ENCODE data around the gene PSORS1C2. TPM values are rescaled to one million over a fixed set of nuclear protein-coding genes. Genes with fewer than 3 reads are reported as not detected.
"Not testable (repeated sequence)": the region's sequence is repeated elsewhere in the genome, so short reads cannot be mapped to it uniquely, and the experiment has no call there.

PSORS1C2 gene
- total RNA-seq: not detected

- no peaks in the 10 kb centered on the region for H3K27me3 ChIP-seq (ENCODE audit: insufficient read depth, low read length)
Measured at GRCh38 chr6:31138982-31139381, at the start of gene PSORS1C2. Gene PSORS1C2 (minus strand): TSS chr6:31139066. CDS start chr6:31139026, 40 bp downstream.

GRCh38 chr6:31187780-31188194 lies 48.9 kb upstream of the PSORS1C2 start:
- H3K4me3 ChIP-seq (ENCODE audit: low read length): no peak overlapping the region
- H3K27me3 ChIP-seq (ENCODE audit: insufficient read depth, low read length): no peaks in the 10 kb centered on the region
- H3K9me3 ChIP-seq (ENCODE audit: low read depth, low read length): no peaks in the 10 kb centered on the region
- H3K4me1 ChIP-seq (ENCODE audit: insufficient read depth, low read length): no peaks in the 10 kb centered on the region

More at GRCh38 chr6:31138982-31139381, at the start of gene PSORS1C2:
- no peaks in the 10 kb centered on the region for H3K9me3 ChIP-seq (ENCODE audit: low read depth, low read length)
- H3K4me3 ChIP-seq (ENCODE audit: low read length): no peak within 1 kb of the TSS
- H3K4me1 ChIP-seq (ENCODE audit: insufficient read depth, low read length): peaks cover 5% of the 10 kb centered on the region

DNA sequence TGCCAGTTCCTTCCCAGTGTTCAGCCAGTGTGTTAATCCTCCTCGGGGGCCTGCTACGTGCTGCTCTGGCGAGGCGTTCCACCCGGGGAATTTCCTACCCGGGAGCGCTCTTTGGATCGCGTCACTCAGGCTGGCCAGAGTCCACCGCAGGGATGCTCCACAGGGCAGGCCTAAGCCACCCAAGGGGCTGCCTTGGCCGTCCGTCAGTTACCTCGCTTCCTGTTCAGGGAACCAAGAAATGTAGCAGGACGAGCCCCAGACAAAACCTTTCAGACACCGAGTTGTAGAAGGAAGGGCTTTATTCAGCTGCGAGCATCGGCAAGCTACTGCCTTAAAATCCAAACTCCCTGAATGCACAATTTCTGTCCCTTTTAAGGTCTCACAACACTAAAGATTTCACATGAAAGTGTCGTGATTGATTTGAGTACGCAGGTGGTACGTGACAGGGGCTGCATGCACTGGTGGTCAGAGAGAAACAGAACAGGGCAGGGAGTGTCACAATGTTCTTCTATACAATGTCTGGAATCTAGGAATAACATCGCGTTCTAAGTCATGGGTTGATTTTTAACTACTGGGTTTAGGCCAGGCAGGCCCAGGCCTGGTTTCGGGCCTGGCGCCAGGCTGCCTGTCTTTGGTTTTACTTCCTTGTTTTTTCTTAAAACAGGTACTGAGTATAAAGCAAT lies 47.3 kb upstream of the PSORS1C2 start:
- Histone ChIP-seq H3K9me3 (ENCODE audit: low read depth, low read length) (no peaks in the 10 kb centered on the region), H3K4me1 (ENCODE audit: insufficient read depth, low read length) (no peaks in the 10 kb centered on the region), H3K27me3 (ENCODE audit: insufficient read depth, low read length) (no peaks in the 10 kb centered on the region), H3K4me3 (ENCODE audit: low read length) (no peak overlapping the region)

DNA sequence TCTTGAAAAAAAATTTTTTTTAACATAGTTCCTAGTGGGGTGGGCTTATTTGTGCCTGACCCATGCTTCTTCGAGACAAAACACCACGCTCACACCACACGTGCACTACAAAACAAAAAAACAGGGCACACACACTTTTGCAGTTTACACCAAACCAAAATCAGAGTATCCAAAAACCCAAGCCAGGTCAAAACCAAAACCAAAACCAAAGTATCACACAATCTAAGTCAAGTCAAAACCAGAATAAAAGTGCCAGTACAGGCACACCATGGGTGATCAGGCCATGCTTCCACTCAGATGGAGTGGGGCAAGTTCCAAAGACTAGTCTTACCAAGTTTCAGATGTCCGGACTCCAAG lies 46.8 kb upstream of the PSORS1C2 start:
- H3K9me3 ChIP-seq (ENCODE audit: low read depth, low read length); H3K4me1 ChIP-seq (ENCODE audit: insufficient read depth, low read length); H3K27me3 ChIP-seq (ENCODE audit: insufficient read depth, low read length); H3K4me3 ChIP-seq (ENCODE audit: low read length): not testable (repeated sequence)

DNA sequence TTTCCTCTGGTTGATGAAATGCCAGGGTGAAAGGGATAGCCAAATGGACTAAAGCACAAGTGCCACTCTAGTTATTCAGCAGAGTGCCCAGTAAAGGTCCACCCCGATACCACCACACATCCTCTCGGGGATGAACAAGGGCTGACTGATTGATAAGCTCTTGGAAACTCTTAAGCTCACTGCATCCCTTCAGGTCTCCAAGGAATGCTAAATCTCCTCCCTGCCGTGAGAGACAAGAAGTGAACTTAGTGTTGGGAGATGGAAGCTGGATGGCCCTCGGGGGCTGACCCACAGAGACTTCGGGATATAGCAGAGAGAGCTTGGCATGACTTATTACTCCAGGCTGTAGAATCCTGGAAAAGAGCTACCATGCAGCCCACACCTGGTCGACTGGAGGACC lies 45.0 kb upstream of the PSORS1C2 start:
- not testable (repeated sequence) for H3K4me1 ChIP-seq (ENCODE audit: insufficient read depth, low read length); H3K4me3 ChIP-seq (ENCODE audit: low read length); H3K27me3 ChIP-seq (ENCODE audit: insufficient read depth, low read length); H3K9me3 ChIP-seq (ENCODE audit: low read depth, low read length)

DNA sequence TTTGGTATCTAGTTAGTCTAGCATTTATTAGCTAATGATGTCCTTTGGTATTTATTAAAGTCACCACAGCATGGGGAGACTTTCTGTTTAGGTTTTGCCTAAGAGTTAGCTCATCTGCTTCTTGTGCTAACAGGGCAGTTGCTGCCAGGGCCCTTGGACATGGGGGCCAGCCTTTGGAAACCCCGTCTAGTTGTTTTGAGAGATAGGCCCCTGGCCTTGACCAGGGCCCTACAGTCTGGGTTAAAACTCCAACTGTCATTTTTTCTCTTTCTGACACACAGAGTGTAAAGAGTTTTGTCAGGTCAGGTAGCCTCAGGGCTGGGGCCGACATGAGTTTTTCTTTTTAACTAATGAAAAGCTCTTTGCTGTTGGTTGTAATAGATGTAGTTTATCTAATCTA lies 44.4 kb upstream of the PSORS1C2 start:
- H3K4me1 ChIP-seq (ENCODE audit: insufficient read depth, low read length); H3K27me3 ChIP-seq (ENCODE audit: insufficient read depth, low read length); H3K9me3 ChIP-seq (ENCODE audit: low read depth, low read length); H3K4me3 ChIP-seq (ENCODE audit: low read length): not testable (repeated sequence)

GRCh38 chr6:31180500-31180899 lies 41.6 kb upstream of the PSORS1C2 start:
- Histone ChIP-seq H3K27me3 (ENCODE audit: insufficient read depth, low read length) (no peaks in the 10 kb centered on the region), H3K4me1 (ENCODE audit: insufficient read depth, low read length) (no peaks in the 10 kb centered on the region), H3K9me3 (ENCODE audit: low read depth, low read length) (no peaks in the 10 kb centered on the region), H3K4me3 (ENCODE audit: low read length) (peak overlapping the region; percentile 30)

DNA sequence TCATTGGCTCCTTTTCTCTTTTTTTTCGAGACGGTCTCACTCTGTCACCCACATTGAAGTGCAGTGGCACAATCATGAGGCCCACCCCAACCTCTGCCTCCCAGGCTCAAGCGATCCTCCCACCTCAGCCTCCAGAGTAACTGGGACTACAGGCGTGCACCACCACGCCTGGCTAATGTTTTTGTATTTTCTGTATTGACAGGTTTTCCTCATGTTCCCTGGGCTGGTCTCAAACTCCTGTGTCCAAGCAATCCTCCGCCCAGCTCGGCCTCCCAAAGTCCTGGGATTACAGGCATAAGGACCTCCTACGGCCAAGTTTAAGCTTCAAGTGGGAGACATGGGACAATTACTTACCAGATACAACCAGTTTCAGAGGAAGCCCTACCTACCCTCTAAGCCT lies 41.0 kb upstream of the PSORS1C2 start:
- no peak overlapping the region for H3K4me3 ChIP-seq (ENCODE audit: low read length)
- H3K27me3 ChIP-seq (ENCODE audit: insufficient read depth, low read length): no peaks in the 10 kb centered on the region
- no peaks in the 10 kb centered on the region for H3K9me3 ChIP-seq (ENCODE audit: low read depth, low read length)
- no peaks in the 10 kb centered on the region for H3K4me1 ChIP-seq (ENCODE audit: insufficient read depth, low read length)

DNA sequence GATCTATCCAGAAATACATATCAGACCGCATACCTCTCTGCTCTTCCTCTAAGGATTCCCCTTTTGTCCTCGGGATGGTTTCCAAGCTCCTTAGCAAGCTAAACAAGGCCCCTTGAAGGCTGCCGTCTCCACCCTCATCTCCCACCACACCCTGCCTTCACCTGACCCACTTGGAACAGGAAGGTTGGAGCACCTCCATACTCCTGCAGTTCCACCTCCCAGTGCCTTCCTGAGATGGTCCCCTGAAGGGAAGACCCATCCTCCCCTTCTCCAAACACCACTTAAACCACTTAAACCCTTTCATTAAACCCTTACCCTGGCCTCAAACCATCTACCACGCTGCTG lies 40.1 kb upstream of the PSORS1C2 start:
- H3K27me3 ChIP-seq (ENCODE audit: insufficient read depth, low read length): no peaks in the 10 kb centered on the region

DNA sequence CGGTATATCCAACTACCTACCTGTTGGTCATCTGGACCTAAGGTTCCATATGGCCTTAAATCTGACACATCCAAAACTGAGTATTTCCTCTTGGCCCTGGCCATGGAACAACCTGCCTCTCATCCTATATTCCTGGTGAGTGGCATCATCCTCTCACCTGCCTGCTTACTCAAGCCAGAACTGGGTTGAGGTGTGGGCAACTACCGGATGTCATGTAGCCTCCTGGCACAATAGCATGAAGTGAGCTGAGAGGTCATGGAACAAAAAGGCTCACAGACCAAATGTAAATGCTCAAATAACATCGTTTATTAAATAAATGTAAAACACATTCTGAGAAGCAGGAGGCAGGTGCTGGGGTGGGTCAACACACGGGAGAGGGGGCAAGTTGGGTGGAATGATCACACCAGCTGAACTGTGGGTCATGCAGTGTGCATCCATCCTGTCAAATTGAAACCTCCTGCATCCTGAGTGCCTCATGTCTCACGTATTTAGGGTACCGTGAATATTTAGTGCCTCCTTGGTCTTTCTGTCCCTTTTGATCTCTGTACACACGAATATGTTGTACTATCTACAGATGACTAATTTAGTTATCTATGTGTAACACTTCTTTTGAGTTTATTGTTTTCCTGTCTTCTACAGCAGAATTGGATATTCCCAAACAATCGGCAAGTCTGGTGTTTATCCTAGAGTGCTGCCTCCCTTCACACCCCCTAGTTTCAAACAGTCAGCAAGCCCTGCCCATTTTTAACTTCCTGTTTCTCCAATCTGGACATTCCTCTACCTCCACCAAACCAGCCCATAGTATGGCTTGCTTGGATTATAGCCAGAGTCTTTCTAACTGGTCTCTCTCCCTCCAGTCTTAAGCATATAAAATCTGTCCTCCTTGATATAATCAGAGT lies 39.5 kb upstream of the PSORS1C2 start:
- H3K9me3 ChIP-seq (ENCODE audit: low read depth, low read length): no peaks in the 10 kb centered on the region
- H3K4me3 ChIP-seq (ENCODE audit: low read length): no peak overlapping the region
- H3K27me3 ChIP-seq (ENCODE audit: insufficient read depth, low read length): no peaks in the 10 kb centered on the region
- H3K4me1 ChIP-seq (ENCODE audit: insufficient read depth, low read length): no peaks in the 10 kb centered on the region

More for the DNA sequence above, 40.1 kb upstream of the PSORS1C2 start:
- no peaks in the 10 kb centered on the region for H3K4me1 ChIP-seq (ENCODE audit: insufficient read depth, low read length)
- H3K4me3 ChIP-seq (ENCODE audit: low read length): no peak overlapping the region
- H3K9me3 ChIP-seq (ENCODE audit: low read depth, low read length): no peaks in the 10 kb centered on the region

DNA sequence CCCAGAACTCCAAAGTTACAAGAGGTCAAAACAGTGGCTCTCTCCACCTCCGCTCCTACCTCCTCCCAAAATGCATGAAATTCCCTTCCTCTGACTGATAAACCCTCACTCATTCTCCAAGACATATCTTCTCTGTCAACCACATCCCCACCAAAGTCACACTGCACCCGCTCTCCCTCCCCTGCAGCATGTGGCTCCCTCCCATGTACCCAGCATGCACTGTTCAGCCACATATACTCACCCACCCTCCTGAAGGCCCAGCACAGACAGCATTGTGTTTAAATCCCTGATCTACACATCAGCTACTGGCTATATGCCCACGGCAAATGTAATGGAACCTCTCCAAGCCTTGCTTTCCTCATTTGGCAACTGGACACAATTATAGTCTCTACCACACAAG lies 37.1 kb upstream of the PSORS1C2 start:
- Histone ChIP-seq H3K27me3 (ENCODE audit: insufficient read depth, low read length) (no peaks in the 10 kb centered on the region), H3K9me3 (ENCODE audit: low read depth, low read length) (no peaks in the 10 kb centered on the region), H3K4me3 (ENCODE audit: low read length) (no peak overlapping the region), H3K4me1 (ENCODE audit: insufficient read depth, low read length) (no peaks in the 10 kb centered on the region)

DNA sequence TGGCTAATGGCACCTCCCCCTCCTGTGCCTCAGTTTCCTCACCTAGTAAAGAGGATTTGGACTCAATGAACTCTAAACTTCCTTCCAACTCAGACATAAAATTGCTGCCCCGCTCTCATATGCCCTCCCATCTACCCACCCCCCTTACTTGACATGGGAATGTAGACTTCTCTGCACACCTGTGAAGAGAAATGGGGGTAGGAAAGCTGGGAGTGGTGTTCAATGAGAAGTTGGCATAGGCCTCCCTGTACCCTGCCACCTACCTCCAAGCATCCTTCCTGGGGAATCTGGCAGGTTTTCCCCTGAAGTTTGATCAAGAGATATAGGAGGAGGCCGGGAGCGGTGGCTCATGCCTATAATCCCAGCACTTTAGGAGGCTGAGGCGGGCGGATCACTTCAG lies 35.5 kb upstream of the PSORS1C2 start:
- H3K4me1 ChIP-seq (ENCODE audit: insufficient read depth, low read length): no peaks in the 10 kb centered on the region
- no peaks in the 10 kb centered on the region for H3K27me3 ChIP-seq (ENCODE audit: insufficient read depth, low read length)
- H3K9me3 ChIP-seq (ENCODE audit: low read depth, low read length): no peaks in the 10 kb centered on the region
- H3K4me3 ChIP-seq (ENCODE audit: low read length): no peak overlapping the region

- H3K27me3 ChIP-seq (ENCODE audit: insufficient read depth, low read length): no peaks in the 10 kb centered on the region
- H3K4me3 ChIP-seq (ENCODE audit: low read length): no peak overlapping the region
- no peaks in the 10 kb centered on the region for H3K9me3 ChIP-seq (ENCODE audit: low read depth, low read length)
- no peaks in the 10 kb centered on the region for H3K4me1 ChIP-seq (ENCODE audit: insufficient read depth, low read length)
Measured at GRCh38 chr6:31173406-31173805, 34.5 kb upstream of the PSORS1C2 start.

- H3K4me3 ChIP-seq (ENCODE audit: low read length): no peak overlapping the region
- no peaks in the 10 kb centered on the region for H3K9me3 ChIP-seq (ENCODE audit: low read depth, low read length)
- no peaks in the 10 kb centered on the region for H3K4me1 ChIP-seq (ENCODE audit: insufficient read depth, low read length)
- H3K27me3 ChIP-seq (ENCODE audit: insufficient read depth, low read length): no peaks in the 10 kb centered on the region
Measured at GRCh38 chr6:31172973-31173384, 34.1 kb upstream of the PSORS1C2 start.

DNA sequence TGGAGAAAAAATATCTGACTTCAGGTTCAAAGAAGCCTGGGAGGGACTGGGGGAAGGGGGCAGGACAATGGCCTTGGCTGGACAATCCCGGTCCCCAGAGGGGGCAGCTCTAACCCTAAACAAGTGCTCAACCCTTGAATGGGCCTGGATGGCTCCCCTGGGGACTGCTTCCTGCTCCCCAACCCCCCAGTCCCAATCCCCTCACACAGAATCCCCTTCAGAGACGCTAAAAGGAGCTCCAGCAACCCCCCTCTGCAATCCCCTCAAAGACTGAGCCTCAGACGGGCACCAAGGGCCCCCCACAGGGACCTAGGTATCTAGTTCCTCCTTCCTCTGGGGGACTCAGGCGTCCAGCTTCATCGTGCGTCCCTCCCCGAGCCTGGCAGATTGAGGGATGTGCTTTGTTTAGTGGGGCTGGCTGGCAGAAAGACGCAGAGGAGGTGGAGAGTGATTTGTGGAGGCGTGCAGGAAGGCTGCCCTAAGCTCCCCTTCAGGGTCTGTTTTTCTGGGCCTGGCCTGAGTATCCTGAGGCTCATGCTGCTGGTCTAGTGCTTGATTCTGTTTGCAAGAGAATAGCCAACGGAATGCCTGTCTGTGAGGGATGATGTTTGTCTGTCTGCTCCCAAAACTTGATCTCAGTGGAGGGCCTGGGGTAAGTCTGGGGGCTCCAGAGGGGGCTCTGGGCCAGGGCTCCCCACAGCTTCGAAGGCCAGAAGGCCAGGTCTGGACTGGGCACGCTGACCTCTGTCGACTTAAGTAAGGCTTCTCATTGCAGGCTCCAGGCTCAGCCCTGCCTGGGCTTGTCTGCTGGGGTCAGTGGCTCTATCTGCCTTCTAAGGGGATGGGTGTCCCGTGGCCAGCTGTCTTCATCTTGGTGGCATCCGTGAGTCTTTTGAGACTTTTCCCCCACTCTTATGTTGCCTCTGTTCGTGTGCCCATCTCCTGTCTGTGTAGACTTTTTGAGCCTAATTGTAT lies 33.4 kb upstream of the PSORS1C2 start:
- Histone ChIP-seq H3K4me3 (ENCODE audit: low read length) (no peak overlapping the region), H3K9me3 (ENCODE audit: low read depth, low read length) (no peaks in the 10 kb centered on the region), H3K4me1 (ENCODE audit: insufficient read depth, low read length) (no peaks in the 10 kb centered on the region), H3K27me3 (ENCODE audit: insufficient read depth, low read length) (no peaks in the 10 kb centered on the region)

Measured in mononuclear cell (primary cell).